Measurements from ENCODE around the gene KCNH2. TPM values are rescaled to one million over a fixed set of nuclear protein-coding genes. Genes with fewer than 3 reads are reported as not detected.
A peak's percentile ranks its signal among the peaks of the same experiment; 100 is the strongest.

Gene KCNH2
- total RNA-seq, 6 donors from 2014 or later: 0.59 to 5.7 (median 3.1) TPM

GRCh38 chr7:150947761-150948651 lies 30.1 kb downstream of the KCNH2 start:
- H3K36me3 ChIP-seq: no peaks in the 10 kb centered on the region
- TF ChIP-seq POLR2A (IDR thresholded peaks at IDR 0.05) (no peak), EP300 (IDR thresholded peaks at IDR 0.05) (no peak), CTCF (IDR thresholded peaks at IDR 0.05) (no peak), POLR2AphosphoS5 (IDR thresholded peaks at IDR 0.05) (no peak)
- peaks cover 0 to 12% (median 3%) of the 10 kb centered on the region in 4 donors for H3K27me3 ChIP-seq
- H3K4me3 ChIP-seq: no peak overlapping the region
- H3K9me3 ChIP-seq: no peaks in the 10 kb centered on the region
- H3K27ac ChIP-seq: no peak overlapping the region
- DNase-seq (peak in 1 of 2 donors; percentile 44), ATAC-seq (ENCODE audit: low FRiP score in 2 of 2) (no peak)
- WGBS, 2 donors: 38 to 48% methylated on average over 10 to 32 of the region's 34 CpGs
- H3K4me1 ChIP-seq: no peaks in the 10 kb centered on the region

- H3K9me3 ChIP-seq: no peaks in the 10 kb centered on the region
- peak in 1 of 2 donors; percentile 84 for DNase-seq
- 36% methylated on average over 24 of the region's 31 CpGs; no CpG with 5 or more reads in 1 of the 2 donors for WGBS, 2 donors
- peaks cover 0 to 1% (median under 1%) of the 10 kb centered on the region in 4 donors for H3K4me1 ChIP-seq
- H3K4me3 ChIP-seq: no peak overlapping the region
- no peak for ATAC-seq (ENCODE audit: low FRiP score in 2 of 2)
- H3K27ac ChIP-seq: no peak overlapping the region
- H3K27me3 ChIP-seq: peaks cover 0 to 12% (median 3%) of the 10 kb centered on the region in 4 donors
- no peaks in the 10 kb centered on the region for H3K36me3 ChIP-seq
- TF ChIP-seq POLR2AphosphoS5 (IDR thresholded peaks at IDR 0.05) (no peak), EP300 (IDR thresholded peaks at IDR 0.05) (no peak), POLR2A (IDR thresholded peaks at IDR 0.05) (no peak)
These were observed 30.8 kb downstream of the KCNH2 start for GRCh38 chr7:150947241-150947745.

- H3K27ac ChIP-seq: no peak overlapping the region
These were observed 31.5 kb downstream of the KCNH2 start for GRCh38 chr7:150946421-150947240.

GRCh38 chr7:150945853-150946420 lies 32.2 kb downstream of the KCNH2 start:
- Histone ChIP-seq H3K9me3 (no peaks in the 10 kb centered on the region), H3K4me1 (peaks cover 0 to 6% (median 2%) of the 10 kb centered on the region in 4 donors), H3K27ac (no peak overlapping the region), H3K4me3 (no peak overlapping the region), H3K36me3 (no peaks in the 10 kb centered on the region), H3K27me3 (peaks cover 0 to 12% (median 3%) of the 10 kb centered on the region in 4 donors)
- TF ChIP-seq CTCF (IDR thresholded peaks at IDR 0.05) (no peak), POLR2A (IDR thresholded peaks at IDR 0.05) (no peak), POLR2AphosphoS5 (IDR thresholded peaks at IDR 0.05) (no peak), EP300 (IDR thresholded peaks at IDR 0.05) (no peak)
- WGBS, 2 donors: 59 to 74% methylated on average over 11 to 17 of the region's 17 CpGs
- DNase-seq (peak; percentile 22 to 58), ATAC-seq (ENCODE audit: low FRiP score in 2 of 2) (no peak)

More at GRCh38 chr7:150946421-150947240, 31.5 kb downstream of the KCNH2 start:
- Histone ChIP-seq H3K27me3 (peaks cover 0 to 12% (median 3%) of the 10 kb centered on the region in 4 donors), H3K9me3 (no peaks in the 10 kb centered on the region), H3K4me3 (no peak overlapping the region), H3K4me1 (peaks cover 0 to 6% (median 2%) of the 10 kb centered on the region in 4 donors), H3K36me3 (no peaks in the 10 kb centered on the region)
- 58 to 69% methylated on average over 15 to 27 of the region's 27 CpGs for WGBS, 2 donors
- DNase-seq (peak; percentile 20 to 61), ATAC-seq (ENCODE audit: low FRiP score in 2 of 2) (no peak)
- TF ChIP-seq POLR2A (IDR thresholded peaks at IDR 0.05): no peak
- no peak for TF ChIP-seq CTCF (IDR thresholded peaks at IDR 0.05)
- no peak for TF ChIP-seq EP300 (IDR thresholded peaks at IDR 0.05)
